BJ (cell line): Measurements from ENCODE around the gene SCAMP5. TPM values are rescaled to one million over a fixed set of nuclear protein-coding genes. Genes with fewer than 3 reads are reported as not detected.

Experiments used
- CTCF ChIA-PET: fragments of 350-600 bp; formaldehyde crosslinking; extraction: SDS; loops from one replicate; lab custom pipeline; 2021; ENCODE audit warnings: antibody characterized with exemption, inconsistent platforms; lab: Yijun Ruan, JAX
- POLR2A ChIA-PET: fragments of 300-600 bp; sonication (Branson Sonifier 250); formaldehyde crosslinking; extraction: SDS; loops from one replicate; lab custom pipeline; 2021; ENCODE audit warnings: antibody characterized with exemption; lab: Charles Lee
- DNase-seq: peaks from one replicate; pipeline ENCODE4 v3.0.0-alpha.2; 2011; ENCODE audit warnings: low read depth
- H3K27me3 ChIP-seq: 2 replicates; pipeline ENCODE4 v1.6.0; 2011; ENCODE audit warnings: low read length; ENCODE audit not compliant: control insufficient read depth, insufficient read depth
- H3K36me3 ChIP-seq: 2 replicates; pipeline ENCODE4 v1.5.1; 2011; ENCODE audit warnings: low read length; ENCODE audit not compliant: control insufficient read depth, insufficient read depth
- H3K4me3 ChIP-seq: 2 replicates; pipeline ENCODE4 v1.5.1; 2011; ENCODE audit warnings: low read depth, mild to moderate bottlenecking, control low read depth, low read length
- polyA plus RNA-seq: library from polyadenylated mRNA; depleted of rRNA; stranded (reverse); fragments of >200 nt; gene quantifications from 2 replicates; pipeline ENCODE4 v1.2.3, GENCODE V29; 2011
- TF ChIP-seq, protein P1 (sequence below): IDR thresholded peaks from 2 replicates; pipeline ENCODE4 v1.5.1; 2011; ENCODE audit warnings: low read depth, mild to moderate bottlenecking, control low read depth, inconsistent platforms, low read length, moderate library complexity; ENCODE audit not compliant: insufficient read depth

Gene SCAMP5
- polyA plus RNA-seq, 1 experiment: 3.6 TPM

DNA sequence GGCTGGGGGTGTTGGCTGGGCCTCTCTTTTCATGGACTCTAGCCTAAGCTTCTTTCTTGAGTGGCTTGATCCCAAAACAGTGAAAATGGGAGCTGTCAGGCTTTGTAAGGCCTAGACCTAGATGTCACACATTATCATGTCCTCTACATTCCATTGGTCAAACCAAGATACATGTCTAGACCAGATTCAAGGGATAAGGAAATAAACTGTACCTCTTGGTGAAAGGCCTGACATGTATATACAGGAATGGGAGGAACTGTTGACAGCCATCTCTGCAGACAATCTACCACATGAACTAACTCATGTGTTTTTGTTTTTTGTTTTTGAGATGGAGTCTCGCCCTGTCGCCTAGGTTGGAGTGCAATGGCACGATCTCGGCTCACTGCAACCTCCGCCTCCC lies 27.7 kb upstream of the SCAMP5 start:
- POLR2A ChIA-PET: no interaction called here
- CTCF ChIA-PET: interaction anchor here (0.9 to 3.0 kb wide), 2 partner anchors 17 to 21 kb away, joined by 4 to 11 read pairs; no protein-coding TSS in a partner anchor
- TF ChIP-seq, protein P1, sequence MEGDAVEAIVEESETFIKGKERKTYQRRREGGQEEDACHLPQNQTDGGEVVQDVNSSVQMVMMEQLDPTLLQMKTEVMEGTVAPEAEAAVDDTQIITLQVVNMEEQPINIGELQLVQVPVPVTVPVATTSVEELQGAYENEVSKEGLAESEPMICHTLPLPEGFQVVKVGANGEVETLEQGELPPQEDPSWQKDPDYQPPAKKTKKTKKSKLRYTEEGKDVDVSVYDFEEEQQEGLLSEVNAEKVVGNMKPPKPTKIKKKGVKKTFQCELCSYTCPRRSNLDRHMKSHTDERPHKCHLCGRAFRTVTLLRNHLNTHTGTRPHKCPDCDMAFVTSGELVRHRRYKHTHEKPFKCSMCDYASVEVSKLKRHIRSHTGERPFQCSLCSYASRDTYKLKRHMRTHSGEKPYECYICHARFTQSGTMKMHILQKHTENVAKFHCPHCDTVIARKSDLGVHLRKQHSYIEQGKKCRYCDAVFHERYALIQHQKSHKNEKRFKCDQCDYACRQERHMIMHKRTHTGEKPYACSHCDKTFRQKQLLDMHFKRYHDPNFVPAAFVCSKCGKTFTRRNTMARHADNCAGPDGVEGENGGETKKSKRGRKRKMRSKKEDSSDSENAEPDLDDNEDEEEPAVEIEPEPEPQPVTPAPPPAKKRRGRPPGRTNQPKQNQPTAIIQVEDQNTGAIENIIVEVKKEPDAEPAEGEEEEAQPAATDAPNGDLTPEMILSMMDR: no peak
- H3K27me3 ChIP-seq: no peaks in the 10 kb centered on the region
- H3K36me3 ChIP-seq: no peaks in the 10 kb centered on the region
- DNase-seq: no peak
- H3K4me3 ChIP-seq: no peak overlapping the region

DNA sequence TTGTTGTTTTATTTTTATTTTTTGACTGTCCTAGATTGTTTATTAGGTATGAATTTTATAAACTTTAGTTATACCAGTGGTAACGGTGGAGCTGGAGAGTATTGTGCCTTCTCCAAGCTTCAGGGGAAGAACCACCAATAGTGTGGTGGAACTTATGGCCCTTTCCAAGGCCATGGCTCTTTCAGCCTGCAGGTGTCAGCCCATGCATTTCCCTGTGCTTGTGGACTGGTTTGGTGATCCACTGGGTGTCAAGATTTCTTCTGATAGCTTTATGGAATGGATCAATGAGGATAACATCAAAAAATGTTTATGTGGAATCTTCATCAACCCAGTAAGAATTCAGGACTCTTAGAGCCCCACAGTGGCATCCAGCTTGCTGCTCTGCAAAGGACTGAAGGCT lies 19.2 kb upstream of the SCAMP5 start:
- POLR2A ChIA-PET: no interaction called here
- DNase-seq: no peak
- H3K4me3 ChIP-seq: no peak overlapping the region
- CTCF ChIA-PET: no interaction called here
- H3K27me3 ChIP-seq: peaks cover 3% of the 10 kb centered on the region; the same call in 1 of the 2 replicates
- TF ChIP-seq, protein P1: no peak
- no peaks in the 10 kb centered on the region for H3K36me3 ChIP-seq

GRCh38 chr15:74977599-74977998 lies 17.8 kb upstream of the SCAMP5 start:
- DNase-seq: no peak
- Histone ChIP-seq H3K27me3 (peaks cover 3% of the 10 kb centered on the region; the same call in 1 of the 2 replicates), H3K36me3 (no peaks in the 10 kb centered on the region), H3K4me3 (no peak overlapping the region)
- TF ChIP-seq, protein P1: no peak
- ChIA-PET CTCF (interaction anchor here (0.7 to 1.2 kb wide), 2 partner anchors 14 to 41 kb away, joined by 3 read pairs; no protein-coding TSS in a partner anchor), POLR2A (no interaction called here)

- TF ChIP-seq, protein P1: no peak
- ChIA-PET POLR2A (interaction anchor here (0.5 kb wide), 1 partner anchor 380 kb away, joined by 5 read pairs; no protein-coding TSS in a partner anchor), CTCF (interaction anchor here (0.7 to 1.4 kb wide), 3 partner anchors 14 to 41 kb away, joined by 3 to 4 read pairs (median 3); no protein-coding TSS in a partner anchor)
- Histone ChIP-seq H3K27me3 (peaks cover 3% of the 10 kb centered on the region; the same call in 1 of the 2 replicates), H3K36me3 (no peaks in the 10 kb centered on the region), H3K4me3 (no peak overlapping the region)
- DNase-seq: no peak
These were observed 17.3 kb upstream of the SCAMP5 start for GRCh38 chr15:74978077-74978476.

DNA sequence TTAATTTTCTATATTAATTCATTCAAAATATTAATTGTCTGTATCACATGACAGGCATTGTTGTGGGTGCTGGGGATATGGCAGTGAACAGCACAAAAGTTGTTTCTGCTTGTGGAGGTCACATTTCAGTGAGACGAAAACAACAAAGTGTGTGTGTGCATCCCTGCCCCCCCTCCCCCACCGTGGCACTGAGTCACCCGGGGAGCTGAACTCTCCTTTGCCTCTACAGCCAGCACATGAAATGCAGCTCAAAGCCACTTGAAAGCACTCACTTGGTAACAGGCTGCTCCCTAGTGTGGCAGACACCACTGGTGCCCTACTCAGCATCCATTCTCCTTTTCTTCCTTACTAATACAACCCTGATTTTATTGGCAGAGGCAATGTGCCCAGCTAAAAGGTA lies 16.9 kb upstream of the SCAMP5 start:
- CTCF ChIA-PET: interaction anchor here (1.2 to 1.5 kb wide), 3 partner anchors 10 to 40 kb away, joined by 3 to 5 read pairs (median 4); no protein-coding TSS in a partner anchor
- no peak for DNase-seq
- H3K27me3 ChIP-seq: peaks cover 3% of the 10 kb centered on the region; the same call in 1 of the 2 replicates
- TF ChIP-seq, protein P1: no peak
- no peak overlapping the region for H3K4me3 ChIP-seq
- POLR2A ChIA-PET: interaction anchor here (0.5 kb wide), 1 partner anchor 380 kb away, joined by 5 read pairs; no protein-coding TSS in a partner anchor
- H3K36me3 ChIP-seq: no peaks in the 10 kb centered on the region
